ENCODE data around the gene CEP104.

GRCh38 chr1:3783651-3784474, 73.1 kb downstream of the CEP104 start:
- no peak for TF ChIP-seq CTCF (IDR thresholded peaks at IDR 0.05; ENCODE audit: poor library complexity)
- no peak for TF ChIP-seq EZH2 (IDR thresholded peaks at IDR 0.05; ENCODE audit: borderline replicate concordance)
